Neural crest cell (in vitro differentiated cells): ENCODE results near the gene CLMP. TPM values are rescaled to one million over a fixed set of nuclear protein-coding genes. Genes with fewer than 3 reads are reported as not detected.
"Not testable (repeated sequence)": the region's sequence is repeated elsewhere in the genome, so short reads cannot be mapped to it uniquely, and the experiment has no call there.

Experiments used
- DNase-seq: peaks from one replicate; pipeline ENCODE4 v3.0.0; 2021; ENCODE audit warnings: low read depth, mixed read lengths, low spot score
- H3K27ac Mint-ChIP-seq: one replicate; pipeline ENCODE4 v1.8.0; 2021; ENCODE audit warnings: mild to moderate bottlenecking, mixed read lengths; ENCODE audit not compliant: unreplicated experiment
- H3K27me3 Mint-ChIP-seq: 2 replicates; pipeline ENCODE4 v1.8.0; 2021; ENCODE audit warnings: low read depth, mild to moderate bottlenecking, mixed read lengths
- H3K36me3 Mint-ChIP-seq: 2 replicates; pipeline ENCODE4 v1.8.0; 2021; ENCODE audit warnings: low read depth, mild to moderate bottlenecking, mixed read lengths
- H3K4me1 Mint-ChIP-seq: 2 replicates; pipeline ENCODE4 v1.8.0; 2021; ENCODE audit warnings: mixed read lengths
- H3K4me3 Mint-ChIP-seq: one replicate; pipeline ENCODE4 v1.8.0; 2021; ENCODE audit warnings: mild to moderate bottlenecking, mixed read lengths
- H3K9me3 Mint-ChIP-seq: 2 replicates; pipeline ENCODE4 v1.8.0; 2021; ENCODE audit warnings: mixed read lengths
- CTCF ChIP-seq: fragments of 200-600 bp; sonication (generic); conservative IDR thresholded peaks from 2 replicates; pipeline ENCODE4 v1.5.0; 2021; ENCODE audit warnings: antibody characterized with exemption, mild to moderate bottlenecking
- total RNA-seq: library from RNA; stranded (reverse); gene quantifications from 2 replicates; pipeline ENCODE4 v1.2.1, GENCODE V29; 2021

Gene CLMP
- total RNA-seq, 1 donor from 2014 or later, result 4.3 TPM

- no peak for TF ChIP-seq CTCF
- Mint-ChIP-seq H3K4me1 (peaks cover 5% of the 10 kb centered on the region), H3K27me3 (no peaks in the 10 kb centered on the region), H3K36me3 (no peaks in the 10 kb centered on the region), H3K4me3 (no peak overlapping the region), H3K27ac (no peak overlapping the region), H3K9me3 (no peaks in the 10 kb centered on the region)
- no peak for DNase-seq
These were observed 96.1 kb downstream of the CLMP start for GRCh38 chr11:123098990-123099389.

GRCh38 chr11:123093739-123094138, 101.3 kb downstream of the CLMP start:
- no peaks in the 10 kb centered on the region for H3K4me1 Mint-ChIP-seq
- H3K27me3 Mint-ChIP-seq, result no peaks in the 10 kb centered on the region
- no peaks in the 10 kb centered on the region for H3K9me3 Mint-ChIP-seq
- no peak for DNase-seq
- H3K4me3 Mint-ChIP-seq, result no peak overlapping the region
- H3K27ac Mint-ChIP-seq, result no peak overlapping the region
- no peak for TF ChIP-seq CTCF
- no peaks in the 10 kb centered on the region for H3K36me3 Mint-ChIP-seq

- Mint-ChIP-seq H3K36me3 (no peaks in the 10 kb centered on the region), H3K27ac (no peak overlapping the region)
- TF ChIP-seq CTCF, result no peak
These were observed 103.5 kb downstream of the CLMP start for GRCh38 chr11:123091506-123091905.

GRCh38 chr11:123090168-123090567, 104.9 kb downstream of the CLMP start:
- H3K27ac Mint-ChIP-seq, H3K36me3 Mint-ChIP-seq, H3K4me3 Mint-ChIP-seq, DNase-seq, H3K9me3 Mint-ChIP-seq, H3K4me1 Mint-ChIP-seq, H3K27me3 Mint-ChIP-seq: not testable (repeated sequence)

More at GRCh38 chr11:123091506-123091905, 103.5 kb downstream of the CLMP start:
- no peaks in the 10 kb centered on the region for H3K27me3 Mint-ChIP-seq
- no peak for DNase-seq
- H3K4me3 Mint-ChIP-seq, result no peak overlapping the region
- no peaks in the 10 kb centered on the region for H3K4me1 Mint-ChIP-seq
- no peaks in the 10 kb centered on the region for H3K9me3 Mint-ChIP-seq

- not testable (repeated sequence) for DNase-seq, H3K27ac Mint-ChIP-seq, H3K36me3 Mint-ChIP-seq, H3K4me1 Mint-ChIP-seq, H3K4me3 Mint-ChIP-seq, H3K9me3 Mint-ChIP-seq, H3K27me3 Mint-ChIP-seq
These were observed 106.2 kb downstream of the CLMP start for GRCh38 chr11:123088896-123089295.

- not testable (repeated sequence) for H3K4me1 Mint-ChIP-seq, H3K9me3 Mint-ChIP-seq, H3K36me3 Mint-ChIP-seq, H3K27me3 Mint-ChIP-seq, H3K27ac Mint-ChIP-seq, DNase-seq, H3K4me3 Mint-ChIP-seq
These were observed 107.4 kb downstream of the CLMP start for GRCh38 chr11:123087657-123088056.

GRCh38 chr11:123086305-123086704, 108.7 kb downstream of the CLMP start:
- H3K4me3 Mint-ChIP-seq, result no peak overlapping the region
- H3K27me3 Mint-ChIP-seq, result no peaks in the 10 kb centered on the region
- peaks cover 4% of the 10 kb centered on the region for H3K9me3 Mint-ChIP-seq
- peaks cover 5% of the 10 kb centered on the region for H3K4me1 Mint-ChIP-seq
- no peak for TF ChIP-seq CTCF
- H3K36me3 Mint-ChIP-seq, result peaks cover 4% of the 10 kb centered on the region
- DNase-seq, result no peak
- H3K27ac Mint-ChIP-seq, result no peak overlapping the region
